ENCODE data around the gene TMEM108.

- TF ChIP-seq POLR2A (IDR thresholded peaks at IDR 0.05; ENCODE audit: low read depth, low read length) = no peak
- TF ChIP-seq POU2F2 (IDR thresholded peaks at IDR 0.05; ENCODE audit: low read depth, low read length) = no peak
Observed at GRCh38 chr3:133124511-133124910, 86.3 kb downstream of the TMEM108 start.
